ENCODE measurements around the gene KCTD3. TPM values are rescaled to one million over a fixed set of nuclear protein-coding genes. Genes with fewer than 3 reads are reported as not detected.

The KCTD3 gene
- total and polyA plus RNA-seq, 2 of the 13 experiments (the other 11 are each of a cell fraction or from before 2014, with no cell fraction given), result 49.8 to 68.1 TPM

- DNase-seq (ENCODE audit: low spot score) (no peak), FAIRE-seq (no peak), ATAC-seq (no peak)
- Histone ChIP-seq H3K27me3 (ENCODE audit: control insufficient read depth in 1 of 2, insufficient read depth in 2 of 2, low read length in 2 of 2) (no peaks in the 10 kb centered on the region), H4K20me1 (ENCODE audit: insufficient read depth, low read length) (no peaks in the 10 kb centered on the region), H2AFZ (ENCODE audit: low read length) (no peak overlapping the region), H3K4me3 (replicated peaks in 1 of 3; ENCODE audit: insufficient read depth in 1 of 3, low read depth in 2 of 3, low read length in 3 of 3) (no peak overlapping the region), H3K4me1 (ENCODE audit: insufficient read depth, low read length) (no peaks in the 10 kb centered on the region), H3K4me2 (ENCODE audit: low read depth, low read length) (no peak overlapping the region), H3K79me2 (ENCODE audit: insufficient read depth, low read length) (no peaks in the 10 kb centered on the region), H3K9ac (ENCODE audit: insufficient read depth, low read depth, low read length) (no peak overlapping the region), H3K27ac (ENCODE audit: extremely low read length, insufficient read depth, low read length) (no peak overlapping the region), H3K9me3 (ENCODE audit: low read length) (no peaks in the 10 kb centered on the region), H3K36me3 (replicated peaks in 1 of 2; ENCODE audit: control insufficient read depth in 1 of 2, insufficient read depth in 2 of 2, low read length in 2 of 2) (no peaks in the 10 kb centered on the region)
- CTCF ChIA-PET (ENCODE audit: low intra/inter-chr PET ratio, low total read pairs), result no interaction called here
- BruUV-seq (replicated peaks), result no TSS peak
- POLR2A ChIA-PET, result no interaction called here
- TF ChIP-seq ZHX1 (CRISPR knock-in tag; IDR thresholded peaks at IDR 0.05; ENCODE audit: low read depth) (no peak), ZNF33B (CRISPR knock-in tag; IDR thresholded peaks at IDR 0.05) (no peak), SETDB1 (CRISPR knock-in tag; IDR thresholded peaks at IDR 0.05; ENCODE audit: borderline replicate concordance) (no peak), TBP (CRISPR knock-in tag; IDR thresholded peaks at IDR 0.05) (no peak), CTCF (CRISPR knock-in tag; IDR thresholded peaks at IDR 0.05) (no peak), THAP11 (CRISPR knock-in tag; IDR thresholded peaks at IDR 0.05) (no peak), SSRP1 (CRISPR knock-in tag; IDR thresholded peaks at IDR 0.05) (no peak), NFE2 (CRISPR knock-in tag; IDR thresholded peaks at IDR 0.05) (no peak), ZNF142 (CRISPR knock-in tag; IDR thresholded peaks at IDR 0.05) (no peak), ZNF615 (CRISPR knock-in tag; IDR thresholded peaks at IDR 0.05; ENCODE audit: borderline replicate concordance) (no peak), MXD1 (CRISPR knock-in tag; IDR thresholded peaks at IDR 0.05) (no peak), ATAD3A (CRISPR knock-in tag; IDR thresholded peaks at IDR 0.05) (no peak)
- intact Hi-C loops (cut with micrococcal nuclease; ENCODE audit: unreplicated experiment) (no loop called here), in situ Hi-C loops (cut with HindIII; ENCODE audit: extremely low pct_ligation_motif_present, low pct_unique_long_range_greater_than_20kb) (no loop called here)
- WGBS (ENCODE audit: low lambda C conversion rate), result 28% methylated on average over 4 of the region's 4 CpGs
Measured at GRCh38 chr1:215669806-215670491, 102.8 kb downstream of the KCTD3 start.

Data from HepG2 (cell line).